Measurements from ENCODE around the gene PAK6.
A peak's percentile ranks its signal among the peaks of the same experiment; 100 is the strongest.

DNA sequence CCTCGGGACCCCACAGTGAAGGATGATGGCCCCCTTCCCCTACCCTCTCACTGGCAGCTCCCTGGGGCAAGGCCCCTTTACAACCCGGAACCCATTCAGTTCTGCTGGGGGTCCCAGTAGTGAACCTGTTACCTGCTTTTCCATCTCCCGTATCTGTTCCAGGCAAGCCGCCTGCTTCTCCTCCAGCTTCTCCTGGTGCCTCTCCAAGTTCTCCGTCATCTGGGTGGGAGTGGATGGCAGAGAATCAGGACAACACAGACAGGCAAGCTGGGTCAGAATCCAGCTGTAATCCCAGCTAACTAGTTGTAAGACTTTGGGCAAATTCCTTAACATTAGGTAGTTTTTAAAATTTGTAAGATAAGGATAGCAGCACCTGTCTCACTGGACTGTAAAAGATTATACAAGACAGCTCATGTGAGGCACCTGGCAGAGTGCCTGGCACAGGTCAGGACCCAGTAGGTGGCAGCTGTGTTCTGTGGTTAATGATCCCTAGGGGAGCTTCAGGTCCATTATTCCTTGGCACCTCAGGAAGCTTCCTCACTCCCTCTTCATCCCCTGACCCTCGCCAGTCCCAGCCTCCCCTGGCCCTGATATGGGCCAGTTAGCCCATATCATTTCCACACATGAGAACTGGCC is 50.4 kb downstream of the PAK6 start:
- TF ChIP-seq POLR2AphosphoS5 (IDR thresholded peaks at IDR 0.05; ENCODE audit: low read depth) (no peak), CTCF (conservative IDR thresholded peaks at IDR 0.05; ENCODE audit: low read depth in 2 of 2) (0 out of 4 replicates have a peak, but pooled peaks of 1 of the 2 experiments have one; percentile 1), EZH2 (IDR thresholded peaks at IDR 0.05; ENCODE audit: low read depth, unreplicated experiment) (no peak), ZNF331 (CRISPR knock-in tag; IDR thresholded peaks at IDR 0.05; ENCODE audit: low read depth) (no peak), STAT1 (IDR thresholded peaks at IDR 0.05; ENCODE audit: unreplicated experiment) (no peak), ZNF114 (CRISPR knock-in tag; IDR thresholded peaks at IDR 0.05) (no peak)
- TF ChIP-seq, protein P1, sequence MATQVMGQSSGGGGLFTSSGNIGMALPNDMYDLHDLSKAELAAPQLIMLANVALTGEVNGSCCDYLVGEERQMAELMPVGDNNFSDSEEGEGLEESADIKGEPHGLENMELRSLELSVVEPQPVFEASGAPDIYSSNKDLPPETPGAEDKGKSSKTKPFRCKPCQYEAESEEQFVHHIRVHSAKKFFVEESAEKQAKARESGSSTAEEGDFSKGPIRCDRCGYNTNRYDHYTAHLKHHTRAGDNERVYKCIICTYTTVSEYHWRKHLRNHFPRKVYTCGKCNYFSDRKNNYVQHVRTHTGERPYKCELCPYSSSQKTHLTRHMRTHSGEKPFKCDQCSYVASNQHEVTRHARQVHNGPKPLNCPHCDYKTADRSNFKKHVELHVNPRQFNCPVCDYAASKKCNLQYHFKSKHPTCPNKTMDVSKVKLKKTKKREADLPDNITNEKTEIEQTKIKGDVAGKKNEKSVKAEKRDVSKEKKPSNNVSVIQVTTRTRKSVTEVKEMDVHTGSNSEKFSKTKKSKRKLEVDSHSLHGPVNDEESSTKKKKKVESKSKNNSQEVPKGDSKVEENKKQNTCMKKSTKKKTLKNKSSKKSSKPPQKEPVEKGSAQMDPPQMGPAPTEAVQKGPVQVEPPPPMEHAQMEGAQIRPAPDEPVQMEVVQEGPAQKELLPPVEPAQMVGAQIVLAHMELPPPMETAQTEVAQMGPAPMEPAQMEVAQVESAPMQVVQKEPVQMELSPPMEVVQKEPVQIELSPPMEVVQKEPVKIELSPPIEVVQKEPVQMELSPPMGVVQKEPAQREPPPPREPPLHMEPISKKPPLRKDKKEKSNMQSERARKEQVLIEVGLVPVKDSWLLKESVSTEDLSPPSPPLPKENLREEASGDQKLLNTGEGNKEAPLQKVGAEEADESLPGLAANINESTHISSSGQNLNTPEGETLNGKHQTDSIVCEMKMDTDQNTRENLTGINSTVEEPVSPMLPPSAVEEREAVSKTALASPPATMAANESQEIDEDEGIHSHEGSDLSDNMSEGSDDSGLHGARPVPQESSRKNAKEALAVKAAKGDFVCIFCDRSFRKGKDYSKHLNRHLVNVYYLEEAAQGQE (IDR thresholded peaks at IDR 0.05; ENCODE audit: unreplicated experiment): no peak
- TF ChIP-seq, protein P2, sequence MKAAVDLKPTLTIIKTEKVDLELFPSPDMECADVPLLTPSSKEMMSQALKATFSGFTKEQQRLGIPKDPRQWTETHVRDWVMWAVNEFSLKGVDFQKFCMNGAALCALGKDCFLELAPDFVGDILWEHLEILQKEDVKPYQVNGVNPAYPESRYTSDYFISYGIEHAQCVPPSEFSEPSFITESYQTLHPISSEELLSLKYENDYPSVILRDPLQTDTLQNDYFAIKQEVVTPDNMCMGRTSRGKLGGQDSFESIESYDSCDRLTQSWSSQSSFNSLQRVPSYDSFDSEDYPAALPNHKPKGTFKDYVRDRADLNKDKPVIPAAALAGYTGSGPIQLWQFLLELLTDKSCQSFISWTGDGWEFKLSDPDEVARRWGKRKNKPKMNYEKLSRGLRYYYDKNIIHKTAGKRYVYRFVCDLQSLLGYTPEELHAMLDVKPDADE (IDR thresholded peaks at IDR 0.05): no peak

Measured in GM23338 (cell line).